ENCODE results near the gene ESPN.
"Not testable (repeated sequence)": the region's sequence is repeated elsewhere in the genome, so short reads cannot be mapped to it uniquely, and the experiment has no call there.

The ESPN gene

DNA sequence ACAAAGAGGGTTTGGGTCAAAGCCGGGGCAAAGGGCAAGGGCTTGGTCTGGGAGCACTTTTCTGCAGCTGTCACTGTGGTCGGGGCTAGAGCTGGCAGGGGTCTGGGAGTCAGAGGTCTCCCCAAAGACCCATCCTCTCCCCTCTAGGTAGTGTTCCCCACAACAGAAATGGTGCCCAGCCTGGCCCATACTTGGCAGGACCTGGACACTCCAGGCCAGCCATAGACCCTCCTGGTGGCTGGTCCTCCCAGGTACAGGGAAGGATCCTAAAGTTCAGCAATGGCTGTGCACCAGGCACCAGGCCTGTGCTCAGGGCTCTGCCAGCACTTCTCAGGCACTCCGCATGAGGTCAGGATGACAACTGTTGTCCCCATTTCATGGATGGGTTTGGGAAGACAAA lies 11.0 kb downstream of the ESPN start:
- no peaks in the 10 kb centered on the region for H3K36me3 ChIP-seq
- DNase-seq: no peak
- intact Hi-C loops (cut with DNase I; ENCODE audit: low total_unique reads): no loop called here
- H3K4me1 ChIP-seq: peaks cover 0 to 8% (median 6%) of the 10 kb centered on the region in 4 donors
- TF ChIP-seq, protein P1, sequence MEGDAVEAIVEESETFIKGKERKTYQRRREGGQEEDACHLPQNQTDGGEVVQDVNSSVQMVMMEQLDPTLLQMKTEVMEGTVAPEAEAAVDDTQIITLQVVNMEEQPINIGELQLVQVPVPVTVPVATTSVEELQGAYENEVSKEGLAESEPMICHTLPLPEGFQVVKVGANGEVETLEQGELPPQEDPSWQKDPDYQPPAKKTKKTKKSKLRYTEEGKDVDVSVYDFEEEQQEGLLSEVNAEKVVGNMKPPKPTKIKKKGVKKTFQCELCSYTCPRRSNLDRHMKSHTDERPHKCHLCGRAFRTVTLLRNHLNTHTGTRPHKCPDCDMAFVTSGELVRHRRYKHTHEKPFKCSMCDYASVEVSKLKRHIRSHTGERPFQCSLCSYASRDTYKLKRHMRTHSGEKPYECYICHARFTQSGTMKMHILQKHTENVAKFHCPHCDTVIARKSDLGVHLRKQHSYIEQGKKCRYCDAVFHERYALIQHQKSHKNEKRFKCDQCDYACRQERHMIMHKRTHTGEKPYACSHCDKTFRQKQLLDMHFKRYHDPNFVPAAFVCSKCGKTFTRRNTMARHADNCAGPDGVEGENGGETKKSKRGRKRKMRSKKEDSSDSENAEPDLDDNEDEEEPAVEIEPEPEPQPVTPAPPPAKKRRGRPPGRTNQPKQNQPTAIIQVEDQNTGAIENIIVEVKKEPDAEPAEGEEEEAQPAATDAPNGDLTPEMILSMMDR (IDR thresholded peaks at IDR 0.05): no peak
- no peak overlapping the region for H3K4me3 ChIP-seq
- no peaks in the 10 kb centered on the region for H3K9me3 ChIP-seq
- H3K27me3 ChIP-seq: peaks cover 0 to 56% of the 10 kb centered on the region in 2 donors
- H3K27ac ChIP-seq: no peak overlapping the region

DNA sequence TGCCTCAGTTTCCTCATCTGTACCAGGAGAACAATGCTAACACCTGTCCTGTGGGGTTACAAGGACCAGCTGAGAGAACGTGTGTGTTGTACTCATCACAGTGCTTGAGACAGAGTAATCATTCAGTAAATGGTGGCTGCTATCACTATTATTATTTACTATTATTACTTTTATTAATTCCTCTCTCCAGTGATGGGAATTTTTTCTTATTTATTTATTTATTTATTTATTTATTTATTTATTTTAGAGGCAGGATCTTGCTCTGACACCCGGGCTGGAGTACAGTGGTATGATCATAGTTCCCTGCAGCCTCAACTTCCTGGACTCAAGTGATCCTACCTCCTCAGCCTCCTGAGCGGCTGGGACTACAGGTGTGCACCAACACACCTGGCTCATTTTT lies 11.7 kb downstream of the ESPN start:
- intact Hi-C loops (cut with DNase I; ENCODE audit: low total_unique reads); H3K36me3 ChIP-seq; H3K4me3 ChIP-seq; H3K27ac ChIP-seq; H3K9me3 ChIP-seq; DNase-seq: not testable (repeated sequence)
- Histone ChIP-seq H3K27me3 (peaks cover 0 to 56% of the 10 kb centered on the region in 2 donors), H3K4me1 (peaks cover 0 to 11% (median 9%) of the 10 kb centered on the region in 4 donors)

DNA sequence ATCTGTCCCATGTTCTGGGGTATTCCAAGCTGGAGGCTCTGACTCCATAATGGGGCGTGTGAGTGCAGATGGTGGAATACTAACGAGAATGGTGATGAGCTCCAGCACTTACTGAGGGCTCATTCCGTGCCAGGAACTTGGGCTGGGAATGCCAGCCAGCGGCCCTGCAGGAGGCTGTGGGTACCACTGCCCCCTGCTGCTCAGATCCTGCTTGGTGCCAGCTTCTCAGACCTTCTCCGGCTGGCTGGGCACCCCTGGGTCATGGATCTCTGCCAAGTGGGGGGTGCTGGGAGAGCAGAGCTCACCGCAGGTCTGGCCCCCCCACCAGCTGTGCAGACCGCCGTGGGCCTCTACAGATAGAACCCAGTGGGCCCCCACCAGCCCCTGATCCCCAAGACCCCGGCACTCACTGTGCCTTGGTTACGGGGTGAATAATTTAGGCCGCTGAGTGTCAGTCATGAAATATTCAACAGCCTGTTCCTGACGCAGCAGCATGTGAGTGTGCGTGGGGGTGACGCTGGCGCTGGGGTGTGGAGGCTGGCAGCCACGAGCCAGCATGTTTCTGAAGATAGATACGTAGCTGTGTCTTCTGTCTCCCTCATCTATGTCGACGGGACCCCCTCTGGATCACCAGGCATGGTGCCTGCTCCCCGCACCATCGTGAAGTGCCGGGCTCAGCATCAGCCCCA lies 12.6 kb downstream of the ESPN start:
- H3K36me3 ChIP-seq; intact Hi-C loops (cut with DNase I; ENCODE audit: low total_unique reads); H3K4me3 ChIP-seq; DNase-seq; H3K27ac ChIP-seq; H3K9me3 ChIP-seq: not testable (repeated sequence)
- peaks cover 0 to 11% (median 9%) of the 10 kb centered on the region in 4 donors for H3K4me1 ChIP-seq
- H3K27me3 ChIP-seq: peaks cover 0 to 64% of the 10 kb centered on the region in 2 donors

DNA sequence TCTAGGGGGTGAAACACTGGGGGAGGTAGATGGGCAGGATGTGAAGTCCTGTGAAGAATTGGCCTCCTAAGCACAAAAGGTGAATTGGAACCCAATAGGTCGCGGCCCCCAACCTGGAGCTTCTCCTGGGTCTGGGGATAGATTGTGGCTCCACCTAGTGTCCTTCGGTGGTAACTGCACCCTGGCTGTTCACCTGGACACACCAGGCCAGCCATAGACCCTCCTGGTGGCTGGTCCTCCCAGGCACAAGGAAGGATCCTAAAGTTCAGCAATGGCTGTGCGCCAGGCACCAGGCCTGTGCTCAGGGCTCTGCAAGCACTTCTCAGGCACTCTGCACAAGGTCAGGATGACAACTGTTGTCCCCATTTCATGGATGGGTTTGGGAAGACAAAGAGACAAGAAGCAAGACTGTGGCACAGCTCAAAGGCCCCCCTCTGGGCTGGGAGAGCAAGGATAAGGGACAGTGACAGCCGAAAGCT lies 13.5 kb downstream of the ESPN start:
- Histone ChIP-seq H3K36me3 (no peaks in the 10 kb centered on the region), H3K4me1 (peaks cover 0 to 11% (median 9%) of the 10 kb centered on the region in 4 donors), H3K27me3 (peaks cover 0 to 60% of the 10 kb centered on the region in 2 donors), H3K4me3 (no peak overlapping the region), H3K9me3 (no peaks in the 10 kb centered on the region), H3K27ac (no peak overlapping the region)
- intact Hi-C loops (cut with DNase I; ENCODE audit: low total_unique reads): no loop called here
- DNase-seq: peak in 1 of 2 donors; percentile 64
- TF ChIP-seq, protein P1 (IDR thresholded peaks at IDR 0.05): peak; percentile 82 to 93

DNA sequence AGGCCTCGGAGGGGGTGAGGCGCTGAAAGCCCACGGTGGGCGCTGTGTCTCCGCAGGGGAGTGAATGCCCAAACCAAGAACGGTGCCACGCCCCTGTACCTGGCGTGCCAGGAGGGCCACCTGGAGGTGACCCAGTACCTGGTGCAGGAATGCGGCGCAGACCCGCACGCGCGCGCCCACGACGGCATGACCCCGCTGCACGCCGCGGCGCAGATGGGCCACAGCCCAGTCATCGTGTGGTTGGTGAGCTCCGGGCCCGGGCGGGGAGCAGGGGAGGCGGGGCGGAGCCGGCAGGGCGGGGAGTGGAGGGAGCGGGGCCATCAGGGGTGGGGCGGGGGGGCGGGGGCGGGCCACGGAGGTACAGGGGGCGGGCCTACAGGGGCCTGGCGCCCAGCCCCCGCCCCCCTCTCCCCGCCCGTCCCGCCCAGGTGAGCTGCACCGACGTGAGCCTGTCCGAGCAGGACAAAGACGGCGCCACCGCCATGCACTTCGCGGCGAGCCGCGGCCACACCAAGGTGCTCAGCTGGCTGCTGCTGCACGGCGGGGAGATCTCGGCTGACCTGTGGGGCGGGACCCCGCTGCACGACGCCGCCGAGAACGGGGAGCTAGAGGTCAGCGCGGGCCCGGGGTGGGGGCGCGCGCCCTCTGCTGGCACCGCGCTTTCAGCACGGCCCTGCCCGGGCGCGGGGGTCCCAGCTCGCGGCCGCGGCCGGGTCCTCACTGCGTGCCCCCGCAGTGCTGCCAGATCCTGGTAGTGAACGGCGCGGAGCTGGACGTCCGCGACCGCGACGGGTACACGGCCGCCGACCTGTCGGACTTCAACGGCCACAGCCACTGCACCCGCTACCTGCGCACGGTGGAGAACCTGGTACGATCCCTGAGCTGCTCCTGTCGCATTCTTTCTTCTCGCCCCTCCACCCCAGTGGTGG lies 15.9 kb downstream of the ESPN start:
- Histone ChIP-seq H3K27ac (no peak overlapping the region), H3K4me3 (no peak overlapping the region), H3K36me3 (no peaks in the 10 kb centered on the region), H3K27me3 (peaks cover 0 to 74% of the 10 kb centered on the region in 2 donors), H3K9me3 (no peaks in the 10 kb centered on the region), H3K4me1 (peaks cover 0 to 11% (median 9%) of the 10 kb centered on the region in 4 donors)
- intact Hi-C loops (cut with DNase I; ENCODE audit: low total_unique reads): no loop called here
- DNase-seq: no peak
- TF ChIP-seq, protein P1 (IDR thresholded peaks at IDR 0.05): peak in 1 of 2 experiments; percentile 10

DNA sequence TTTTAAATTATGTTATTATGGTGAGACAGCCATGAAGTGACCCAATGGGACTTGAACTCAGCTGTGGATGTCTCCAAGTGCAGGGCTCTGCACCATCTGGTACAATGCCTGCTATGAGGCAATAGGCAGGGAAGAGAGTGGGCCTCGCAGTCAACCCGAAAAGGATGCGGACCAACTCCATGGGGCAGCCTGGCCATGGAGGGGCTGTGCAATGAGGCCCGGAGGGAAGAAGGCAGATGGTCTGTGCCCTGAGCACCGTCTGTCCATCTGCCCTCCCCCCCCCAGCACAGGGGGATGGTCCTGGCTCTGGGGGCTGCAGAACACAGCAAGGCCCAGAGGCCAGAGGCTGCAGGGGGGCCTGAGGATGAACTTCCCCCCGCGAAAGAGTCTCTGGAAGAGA lies 17.0 kb downstream of the ESPN start:
- Histone ChIP-seq H3K27me3 (peaks cover 0 to 74% of the 10 kb centered on the region in 2 donors), H3K27ac (no peak overlapping the region), H3K36me3 (no peaks in the 10 kb centered on the region), H3K4me3 (no peak overlapping the region), H3K9me3 (no peaks in the 10 kb centered on the region), H3K4me1 (peaks cover 0 to 11% (median 9%) of the 10 kb centered on the region in 4 donors)
- TF ChIP-seq, protein P1 (IDR thresholded peaks at IDR 0.05): no peak
- no peak for DNase-seq
- intact Hi-C loops (cut with DNase I; ENCODE audit: low total_unique reads): no loop called here
